Left cardiac atrium (tissue), 4 donors: ENCODE data around the gene SND1. TPM values are rescaled to one million over a fixed set of nuclear protein-coding genes. Genes with fewer than 3 reads are reported as not detected.

Experiments
- ATAC-seq, 2 donors: fragments of 200-7000 bp; cut with Tn5 transposase; one replicate each; pipeline ENCODE4 v1.9.1; 2020; ENCODE audit warnings: mild to moderate bottlenecking in 2 of 2, moderate library complexity in 2 of 2
- DNase-seq: peaks from one replicate; pipeline ENCODE4 v3.0.0-alpha.2; 2020
- intact Hi-C, 2 donors: fragments of 100-400 bp; cut with DNase I; formaldehyde crosslinking; loops; one replicate each; pipeline versions ENCODE4 v1.14.1 to v1.15.1; 2022 to 2023
- total RNA-seq, 2 donors: library from RNA; stranded (reverse); fragmentation: NEBNext Ultra II Directional; extraction: Animal tissue kit (Norgen Biotek cat#: 25700); gene quantifications; one replicate each; pipeline ENCODE4 v1.2.1, GENCODE V29; 2021
- donor health status: DM: no; HTN: yes; CAD: no.
- donor health status: DM: no; HTN: yes; CAD: no; lungs with severe emphysema.
- donor health status: DM: yes; HTN: yes; CAD: no.
- donor health status: Dilated cardiomyopathy.

Gene SND1
- total RNA-seq, 2 donors from 2014 or later: 91.8 to 111 TPM

GRCh38 chr7:128044064-128044463, 392.1 kb downstream of the SND1 start:
- intact Hi-C loops: no loop called here
- ATAC-seq (peak in 1 of 2 donors; percentile 34), DNase-seq (no peak)

- intact Hi-C loops: no loop called here
- DNase-seq (no peak), ATAC-seq (no peak)
Observed at GRCh38 chr7:128045158-128045557, 393.2 kb downstream of the SND1 start.

DNA sequence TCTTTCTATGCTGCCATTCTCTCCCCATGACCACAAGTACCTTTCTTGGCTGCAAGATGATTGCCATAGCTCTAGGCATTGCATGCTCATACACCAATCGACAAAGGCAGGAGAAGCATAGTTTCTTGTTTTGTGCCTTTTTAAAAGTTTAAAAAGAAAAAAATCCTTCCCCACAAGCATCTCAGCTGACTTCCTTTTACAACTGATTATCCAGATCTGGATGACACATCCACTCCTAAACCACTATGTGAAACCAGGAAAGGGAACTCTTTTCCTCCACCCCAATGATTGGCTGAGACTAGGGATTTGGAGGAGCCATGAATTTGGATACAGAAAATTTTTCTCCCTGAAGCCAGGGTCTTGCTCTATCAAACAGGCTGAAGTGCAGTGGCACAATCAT, 393.8 kb downstream of the SND1 start:
- ATAC-seq (no peak), DNase-seq (no peak)
- intact Hi-C loops: no loop called here

DNA sequence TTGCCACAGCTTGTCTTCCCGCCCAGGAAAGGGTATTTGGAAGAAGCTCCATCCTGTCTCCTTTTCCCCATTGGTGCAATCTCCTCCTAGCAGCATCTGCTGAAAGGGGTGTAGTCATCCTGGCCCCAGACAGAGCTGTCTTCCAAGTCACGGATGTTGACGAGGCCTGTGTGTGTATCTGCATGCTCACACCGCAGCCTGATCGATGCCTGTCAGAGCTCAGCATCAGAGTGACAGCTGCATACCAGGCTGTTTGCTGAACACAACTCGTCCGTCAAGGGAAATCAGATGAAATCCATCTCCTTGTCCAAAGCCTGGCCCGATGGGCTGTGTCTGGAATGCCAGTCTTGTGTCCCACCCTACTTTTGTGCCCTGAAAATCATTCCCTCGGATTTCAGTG, 400.4 kb downstream of the SND1 start:
- no peak for DNase-seq
- intact Hi-C loops: no loop called here
- ATAC-seq: no peak

GRCh38 chr7:128053023-128053422, 401.0 kb downstream of the SND1 start:
- DNase-seq (no peak), ATAC-seq (peak in 1 of 2 donors; percentile 34)
- intact Hi-C loops: no loop called here

- ATAC-seq (no peak), DNase-seq (no peak)
- intact Hi-C loops: no loop called here
Observed at GRCh38 chr7:128053991-128054390, 402.0 kb downstream of the SND1 start.

- intact Hi-C loops: no loop called here
- no peak for ATAC-seq
- no peak for DNase-seq
Observed at GRCh38 chr7:128054511-128054910, 402.5 kb downstream of the SND1 start.

DNA sequence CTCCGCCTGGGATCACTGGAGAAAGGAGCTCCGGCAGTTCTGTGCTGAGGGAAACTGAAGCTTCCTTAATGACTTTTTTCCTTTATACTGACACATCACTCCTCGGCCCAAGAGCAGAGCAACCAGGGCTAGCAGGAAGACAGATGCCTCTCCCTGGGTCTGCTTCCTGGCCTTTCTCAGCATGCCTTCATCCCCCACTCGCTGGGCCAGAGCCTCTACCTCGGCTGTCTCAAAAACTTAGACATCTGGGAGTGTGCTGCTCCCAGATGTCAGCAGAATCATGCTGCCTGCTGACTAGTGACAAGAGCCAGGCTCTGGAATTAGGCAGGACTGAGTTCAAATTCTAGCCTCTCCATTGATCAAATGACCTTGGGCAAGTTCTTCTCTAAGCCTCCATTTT, 403.6 kb downstream of the SND1 start:
- intact Hi-C loops: no loop called here
- no peak for ATAC-seq
- DNase-seq: no peak

DNA sequence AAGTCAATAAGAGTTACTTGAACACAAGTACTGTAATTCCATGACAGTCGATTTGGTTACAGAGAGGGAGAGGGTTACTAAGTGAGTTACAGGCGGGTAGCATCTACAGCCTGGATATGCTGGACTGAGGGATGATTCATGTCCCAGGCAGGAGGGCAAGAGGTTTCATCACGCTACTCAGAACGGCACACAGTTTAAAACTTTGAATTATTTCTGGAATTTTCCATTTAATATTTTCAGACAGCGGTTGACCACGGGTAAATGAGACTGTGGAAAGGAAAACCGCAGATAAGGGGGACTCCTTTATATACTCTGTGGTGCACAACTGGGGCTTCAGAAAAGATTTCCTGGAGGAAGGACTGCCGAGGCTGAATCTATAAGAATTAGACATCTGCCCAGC, 404.9 kb downstream of the SND1 start:
- peak in 1 of 2 donors; percentile 24 for ATAC-seq
- intact Hi-C loops: no loop called here
- no peak for DNase-seq

DNA sequence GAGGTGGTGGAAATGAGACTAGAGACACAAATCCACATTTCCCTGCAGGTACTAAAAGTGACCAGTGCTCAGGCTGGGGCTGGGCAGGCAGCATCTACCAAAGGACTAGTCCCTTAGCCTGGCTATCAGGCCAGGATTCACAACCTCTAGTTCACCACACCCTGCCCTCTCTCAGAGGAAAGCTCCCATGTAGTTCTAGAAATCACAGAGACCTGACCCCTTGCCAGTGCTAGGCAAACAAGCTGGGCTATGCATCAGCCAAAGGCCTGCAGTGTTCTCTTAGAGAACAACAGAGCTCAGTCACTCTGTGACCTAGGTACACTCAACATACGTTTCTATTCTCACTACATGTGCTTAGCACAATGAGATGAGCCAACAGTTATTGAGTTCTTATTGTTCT, 405.9 kb downstream of the SND1 start:
- no peak for ATAC-seq
- intact Hi-C loops: no loop called here

DNA sequence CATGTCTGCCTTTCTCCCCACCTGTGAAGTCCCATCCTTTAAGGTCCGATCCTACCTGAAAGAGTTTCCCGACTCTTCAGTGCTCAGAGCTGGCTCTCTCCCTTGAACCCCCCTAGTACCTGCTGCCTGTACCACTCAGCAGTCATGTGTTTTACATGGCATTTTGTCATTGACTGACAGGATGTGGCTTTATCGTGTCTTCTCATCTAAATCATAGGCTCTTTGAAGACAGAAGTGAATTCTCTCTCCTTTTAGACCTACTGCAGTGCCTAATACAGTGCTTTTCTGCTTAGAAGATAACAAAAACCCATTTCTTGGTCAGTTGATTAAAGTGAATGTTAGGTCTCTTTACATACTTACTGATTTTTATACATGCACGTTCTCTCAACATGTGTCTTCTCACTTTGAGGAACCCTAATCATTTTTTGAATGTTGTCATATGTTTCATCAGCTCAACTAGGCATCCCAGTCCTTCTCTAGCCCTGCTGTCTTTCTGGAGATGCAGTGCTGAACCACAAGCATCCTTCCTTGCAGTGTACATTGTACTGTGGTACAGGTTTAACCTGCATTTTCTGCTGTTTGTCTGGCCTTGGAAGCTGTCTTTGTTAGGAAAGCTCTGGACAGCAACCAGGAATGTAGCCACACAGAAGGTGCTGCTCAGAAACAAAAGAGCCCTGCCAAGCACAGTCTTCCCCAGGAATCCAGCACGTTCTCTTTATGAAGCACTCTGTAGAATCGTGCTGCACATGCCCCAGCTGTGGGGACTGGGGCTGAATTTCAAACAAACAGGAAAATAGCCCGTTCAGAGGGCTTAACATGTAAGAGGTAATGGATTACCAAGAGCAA, 407.4 kb downstream of the SND1 start:
- intact Hi-C loops: no loop called here
- DNase-seq (no peak), ATAC-seq (no peak)

More for the DNA sequence above, 405.9 kb downstream of the SND1 start:
- no peak for DNase-seq

- intact Hi-C loops: no loop called here
- DNase-seq (no peak), ATAC-seq (no peak)
Observed at GRCh38 chr7:128060018-128060417, 408.0 kb downstream of the SND1 start.

DNA sequence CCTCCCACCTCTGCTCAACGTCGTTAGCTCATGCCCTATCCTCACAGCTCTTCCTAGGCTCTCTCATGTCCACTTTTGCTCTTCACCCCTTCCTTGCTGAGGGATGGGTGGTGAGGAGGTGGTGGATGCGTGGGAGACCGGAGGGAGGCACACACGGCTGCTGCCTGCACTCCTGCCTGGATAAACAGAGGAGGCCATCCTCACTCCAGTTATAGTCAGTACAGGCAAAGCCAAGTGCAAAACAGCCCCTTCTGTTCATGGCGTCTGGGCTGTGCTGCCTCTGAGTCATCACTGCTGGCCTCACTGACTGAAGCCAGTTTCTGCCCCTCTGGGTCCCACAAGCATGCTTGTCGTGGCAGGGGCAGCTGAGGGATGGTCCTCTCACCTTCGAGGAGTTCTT, 411.1 kb downstream of the SND1 start:
- no peak for ATAC-seq
- no peak for DNase-seq
- intact Hi-C loops: no loop called here

- no peak for ATAC-seq
- intact Hi-C loops: no loop called here
- DNase-seq: no peak
Observed at GRCh38 chr7:128065872-128066271, 413.9 kb downstream of the SND1 start.

GRCh38 chr7:128066395-128066794, 414.4 kb downstream of the SND1 start:
- intact Hi-C loops: no loop called here
- ATAC-seq: no peak
- DNase-seq: no peak

DNA sequence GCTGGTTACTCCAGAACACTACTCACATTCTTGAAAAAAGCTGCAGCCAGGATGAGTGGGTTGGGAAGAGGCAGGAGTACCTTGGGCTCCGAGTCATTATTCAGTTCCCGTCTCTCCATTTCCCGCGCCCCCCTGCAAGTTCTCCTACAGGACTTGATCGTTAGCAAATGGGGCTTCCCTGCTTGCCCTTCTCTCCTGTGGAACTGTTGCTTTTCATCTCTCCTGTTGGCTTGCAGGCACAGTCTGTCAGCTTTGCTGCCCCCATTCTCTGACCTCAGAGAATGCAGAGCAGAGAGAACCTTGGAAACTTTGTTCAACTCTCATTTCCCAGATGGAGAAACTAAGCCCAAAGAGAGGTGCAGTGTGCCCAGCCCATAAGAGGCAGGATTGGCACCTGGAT, 414.9 kb downstream of the SND1 start:
- ATAC-seq (peak in 1 of 2 donors; percentile 19), DNase-seq (no peak)
- intact Hi-C loops: no loop called here

GRCh38 chr7:128067983-128068382, 416.0 kb downstream of the SND1 start:
- intact Hi-C loops: no loop called here
- DNase-seq: no peak
- no peak for ATAC-seq

GRCh38 chr7:128068785-128069184, 416.8 kb downstream of the SND1 start:
- ATAC-seq (no peak), DNase-seq (no peak)
- intact Hi-C loops: no loop called here

- intact Hi-C loops: no loop called here
- ATAC-seq (no peak), DNase-seq (no peak)
Observed at GRCh38 chr7:128069373-128070364, 417.7 kb downstream of the SND1 start.

DNA sequence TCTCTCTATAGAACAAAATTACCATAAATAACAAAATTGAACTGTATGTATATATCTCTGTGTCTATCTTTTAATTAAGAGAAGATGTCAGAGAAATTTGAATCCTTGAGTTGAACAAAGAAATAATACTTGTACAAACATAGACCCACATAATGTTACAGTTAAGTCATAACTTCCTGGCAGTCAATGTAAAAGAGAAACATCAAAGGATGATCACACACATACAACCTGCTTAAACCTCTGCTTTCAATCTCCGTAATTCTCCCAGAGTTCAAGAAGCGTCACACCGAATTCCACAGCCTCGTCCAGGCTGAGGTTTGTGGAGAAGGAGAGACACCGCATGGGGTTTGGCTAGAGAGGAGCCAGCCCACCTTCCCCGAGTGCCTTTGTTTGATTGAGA, 419.4 kb downstream of the SND1 start:
- no peak for DNase-seq

More for the DNA sequence above, 419.4 kb downstream of the SND1 start:
- intact Hi-C loops: no loop called here
- ATAC-seq: no peak
